T-helper 2 cell (primary cell): Measurements from ENCODE around the gene ENDOV.

Experiments
- DNase-seq, 5 experiments: peaks; one replicate each; pipeline versions ENCODE4 v3.0.0 to v3.0.0-alpha.2; 2012 to 2022

Gene ENDOV

DNA sequence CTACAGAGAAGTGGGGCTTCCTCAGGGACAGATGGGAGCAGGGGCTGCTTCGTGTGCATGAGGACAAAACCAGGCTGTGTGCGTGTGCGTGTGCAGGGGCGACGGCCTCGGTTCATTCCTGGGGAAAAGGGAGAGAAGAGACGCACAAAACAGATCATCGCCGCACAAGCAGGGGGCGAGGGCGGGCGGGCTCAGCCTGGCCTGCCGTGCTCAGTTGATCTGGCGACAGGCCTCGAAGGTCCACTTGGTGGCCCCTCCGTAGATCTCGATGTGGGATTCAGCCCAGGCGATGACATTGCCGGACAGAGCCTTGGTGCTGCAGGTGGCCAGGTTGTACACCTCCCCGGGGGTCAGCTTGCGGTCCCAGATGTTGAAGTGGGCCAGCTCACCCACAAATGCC lies 55.6 kb downstream of the ENDOV start:
- no peak for DNase-seq

DNA sequence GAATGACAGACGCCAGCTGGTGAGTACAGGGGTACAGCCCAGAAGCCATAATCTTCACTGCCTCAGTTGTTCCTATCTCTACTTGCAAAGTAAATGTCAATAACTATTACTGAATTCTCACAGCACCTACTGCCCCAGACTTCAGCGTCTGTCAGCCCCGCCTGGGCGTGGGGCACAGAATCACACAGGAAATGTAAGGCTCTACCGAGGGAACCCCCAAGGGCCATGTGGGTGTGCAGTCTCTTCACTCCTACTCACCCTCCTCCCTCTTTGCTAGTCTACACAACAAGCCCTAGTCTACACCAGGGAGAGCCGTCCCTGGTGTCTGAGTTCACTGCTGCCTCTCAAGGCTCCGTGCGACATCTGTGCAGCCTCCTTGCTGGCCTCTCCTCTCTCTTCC lies 57.0 kb downstream of the ENDOV start:
- DNase-seq = peak in 1 of 5 experiments; percentile 37

DNA sequence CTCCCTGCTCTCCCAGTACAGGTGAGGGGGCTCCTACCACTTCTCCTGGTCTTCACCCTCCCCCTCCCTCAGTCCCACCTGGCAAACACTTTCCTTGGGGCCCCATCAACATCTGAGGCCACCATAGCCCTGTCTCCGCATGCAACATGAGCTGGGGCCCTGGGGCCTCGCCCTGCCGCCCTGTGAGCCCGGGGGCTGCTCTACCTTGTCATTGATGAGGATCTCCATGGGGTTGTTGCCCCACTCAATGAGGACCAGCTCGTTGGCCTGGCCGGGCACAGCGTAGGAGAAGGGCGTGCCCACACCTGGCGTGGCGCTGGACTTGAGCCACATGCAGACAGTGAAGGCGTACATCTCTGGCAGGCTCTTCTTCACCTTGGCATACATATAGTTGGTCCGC lies 58.0 kb downstream of the ENDOV start:
- no peak for DNase-seq

DNA sequence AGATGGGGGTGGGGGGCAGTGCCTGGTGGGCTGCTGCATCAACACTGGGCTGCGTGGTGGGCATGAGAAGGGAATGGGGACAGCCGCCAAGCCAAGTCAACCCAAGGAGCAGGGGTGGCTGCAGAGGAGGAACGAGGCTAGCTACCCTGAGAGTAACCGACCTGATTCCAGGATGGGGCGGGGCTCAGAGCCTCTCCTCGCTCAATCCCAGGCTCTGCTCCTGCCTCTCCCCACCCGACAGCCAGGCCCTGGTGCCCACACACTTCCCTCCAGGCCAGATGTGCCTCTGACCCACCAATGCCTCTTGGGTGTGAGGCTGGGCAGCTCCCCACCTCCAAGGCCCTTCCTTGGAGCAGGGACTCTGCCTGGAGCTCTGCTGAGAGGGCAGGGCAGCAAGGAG lies 58.7 kb downstream of the ENDOV start:
- no peak for DNase-seq

DNA sequence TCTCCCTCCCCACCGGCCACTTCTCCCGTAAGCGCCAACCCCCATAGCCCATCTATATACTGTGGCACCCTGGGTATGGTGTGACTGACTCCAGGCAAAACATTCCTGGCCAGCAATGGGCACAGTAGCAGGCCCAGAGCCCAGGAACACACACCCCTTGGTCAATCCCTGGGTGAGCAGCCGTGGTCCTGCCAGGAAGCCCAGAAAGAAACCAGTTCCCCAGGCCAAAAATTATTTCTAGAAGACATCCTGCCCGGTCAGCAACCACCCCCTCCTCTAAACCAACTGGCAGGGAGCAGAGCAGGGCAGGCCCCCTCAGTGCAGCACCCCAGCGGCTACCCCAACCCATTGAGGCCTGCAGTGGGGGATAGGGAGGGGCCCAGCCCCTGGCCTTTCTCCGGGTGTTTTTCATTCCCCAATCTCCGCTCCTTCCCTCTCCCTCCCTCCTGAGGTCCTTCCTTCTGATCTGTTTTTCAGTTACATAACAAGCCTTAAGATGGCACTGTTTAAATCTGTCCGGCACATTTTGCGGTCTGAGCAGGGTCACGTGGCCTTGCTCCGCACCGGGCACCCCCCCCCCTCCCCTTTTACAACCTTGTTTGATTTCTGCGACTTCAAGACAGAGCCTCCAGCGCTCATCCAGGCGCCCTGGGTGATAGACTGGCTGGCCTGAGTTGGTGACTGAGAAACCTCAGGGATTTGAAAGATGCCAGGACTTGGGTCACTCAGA lies 59.4 kb downstream of the ENDOV start:
- DNase-seq = no peak

DNA sequence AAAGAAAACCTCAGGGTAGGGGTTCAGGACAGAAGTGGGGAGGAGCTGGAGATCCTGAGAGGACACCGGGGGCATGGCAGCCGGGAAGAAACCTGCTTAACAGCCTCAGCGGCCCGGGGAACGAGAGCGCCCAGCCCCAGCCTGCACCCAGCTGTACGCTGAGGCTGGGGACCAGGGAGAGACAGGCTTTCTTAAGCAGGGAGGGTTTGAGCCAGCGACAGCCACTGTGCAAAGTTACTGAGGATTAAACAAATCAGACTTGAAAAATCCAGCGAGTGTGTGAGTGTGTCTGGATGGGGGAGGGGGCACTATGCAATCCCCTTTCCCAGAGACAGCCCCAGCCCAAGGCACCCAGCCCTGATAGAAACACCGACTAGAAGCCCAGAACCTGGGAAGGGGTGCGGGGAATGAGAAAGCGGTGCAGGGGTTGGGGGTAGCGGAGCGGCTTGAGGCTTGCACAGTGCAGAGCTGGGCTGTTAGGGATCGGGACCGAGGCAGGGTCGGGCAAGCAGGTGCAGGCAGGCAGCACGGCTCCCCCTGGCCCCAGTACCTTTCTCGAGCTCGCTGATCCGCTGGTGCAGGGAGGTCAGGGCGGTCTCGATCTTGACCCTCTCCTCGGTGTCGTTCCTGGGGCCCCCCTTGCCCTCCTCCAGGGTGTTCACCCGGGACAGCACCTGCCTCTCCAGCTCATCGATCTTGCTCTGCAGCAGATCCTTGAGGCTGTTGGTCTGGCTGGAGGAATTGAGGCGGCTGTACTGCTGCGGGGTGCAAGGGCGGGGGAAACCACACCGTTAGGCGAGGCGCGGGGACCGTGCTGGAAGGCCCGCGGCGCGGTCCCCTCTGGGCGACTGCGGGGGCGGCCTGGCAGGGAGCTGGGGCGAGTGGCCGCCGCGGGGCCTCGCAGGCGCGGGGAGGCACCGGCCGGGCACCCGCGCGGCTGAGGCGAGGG lies 60.3 kb downstream of the ENDOV start:
- no peak for DNase-seq

DNA sequence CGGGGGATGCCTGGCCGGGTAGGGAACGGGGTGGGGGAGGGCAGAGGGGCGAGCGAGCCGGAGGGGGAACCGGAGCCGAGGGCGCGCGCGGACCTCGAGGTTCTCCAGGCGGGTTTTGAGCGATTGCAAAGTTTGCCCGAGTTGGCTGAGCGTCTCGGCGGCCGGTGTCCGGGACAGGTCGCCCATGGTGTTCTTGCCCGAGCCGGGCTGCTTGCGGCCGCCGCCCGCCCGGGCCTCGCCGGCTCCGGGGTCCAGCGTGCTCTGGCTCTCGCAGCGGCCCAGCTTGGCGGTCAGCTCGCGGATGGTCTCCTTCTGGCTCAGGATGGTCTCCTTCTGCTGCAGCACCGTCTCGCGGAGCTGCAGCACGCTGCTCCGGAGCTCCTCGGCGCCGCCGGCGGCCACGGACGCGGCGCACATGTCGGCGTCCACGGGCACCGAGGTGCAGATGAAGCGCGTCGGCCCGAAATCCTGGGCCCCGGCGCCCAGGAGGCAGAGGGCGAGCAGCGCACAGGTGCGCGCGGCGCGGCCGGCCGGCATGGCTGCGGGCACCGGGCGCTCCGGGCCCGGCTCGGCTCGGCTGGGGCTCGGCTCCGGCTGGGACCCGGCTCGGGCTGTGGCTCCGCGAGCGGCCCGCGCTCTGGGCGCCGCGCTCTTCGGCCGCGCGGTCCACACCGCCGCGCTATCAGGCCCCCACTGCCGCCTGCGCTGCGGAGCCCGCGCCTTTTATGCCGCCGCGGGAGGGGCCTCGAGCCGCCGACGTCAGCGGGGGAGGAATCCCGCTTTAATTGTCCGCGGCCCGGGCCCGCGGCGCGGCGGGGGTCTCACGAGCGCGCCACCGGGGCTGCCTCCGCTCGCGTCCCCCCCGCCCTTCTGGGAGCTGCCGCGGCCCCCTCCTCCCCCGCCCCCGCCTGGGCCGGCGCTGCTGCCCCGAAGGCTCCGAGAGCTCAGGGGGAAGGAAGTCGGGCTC lies 61.2 kb downstream of the ENDOV start, which contains the start of gene NPTX1:
Gene NPTX1, minus strand, starts transcription at position 698 of the 967 bp plus-strand sequence. Its CDS starts 161 bp downstream, at position 537.
- peak in 1 of 5 experiments; percentile 32 for DNase-seq

DNA sequence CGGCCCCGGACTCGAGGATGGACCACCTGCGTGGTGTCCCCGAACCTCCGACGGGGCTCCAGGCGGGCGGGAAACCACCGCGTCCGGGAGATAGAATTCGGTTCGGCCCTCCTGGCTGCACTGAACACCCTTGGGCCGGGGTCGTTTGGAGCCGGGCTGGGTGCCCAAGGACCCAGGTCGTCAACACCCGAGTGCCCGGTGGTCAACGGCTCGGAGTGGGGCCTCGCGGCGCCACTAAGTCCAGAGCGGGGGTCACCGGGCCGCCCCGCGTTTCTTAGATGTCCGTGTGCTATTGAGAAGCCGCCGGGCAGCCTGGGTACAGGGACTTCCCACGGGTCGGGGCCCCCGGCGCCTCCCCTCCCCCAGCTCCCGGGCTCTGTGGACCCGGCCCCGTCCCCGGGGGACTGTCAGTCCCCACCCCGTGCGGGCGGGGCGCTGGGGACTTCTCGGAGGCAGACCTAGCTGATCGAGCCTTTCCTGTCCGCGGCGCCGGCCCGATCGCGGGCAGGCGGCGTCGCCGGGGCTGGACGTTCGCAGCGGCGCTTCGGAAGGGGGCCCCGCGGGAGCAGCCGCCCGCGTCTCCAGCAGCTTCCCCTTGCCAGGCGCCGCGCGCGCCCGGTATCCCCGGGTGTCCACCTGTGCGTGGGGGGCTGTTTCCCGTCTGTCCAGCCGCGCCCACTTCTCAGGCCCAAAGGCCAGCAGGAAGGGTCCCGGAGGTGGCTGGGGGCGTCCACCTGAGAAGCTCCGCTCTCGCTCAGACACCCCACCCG lies 62.1 kb downstream of the ENDOV start:
- no peak for DNase-seq

DNA sequence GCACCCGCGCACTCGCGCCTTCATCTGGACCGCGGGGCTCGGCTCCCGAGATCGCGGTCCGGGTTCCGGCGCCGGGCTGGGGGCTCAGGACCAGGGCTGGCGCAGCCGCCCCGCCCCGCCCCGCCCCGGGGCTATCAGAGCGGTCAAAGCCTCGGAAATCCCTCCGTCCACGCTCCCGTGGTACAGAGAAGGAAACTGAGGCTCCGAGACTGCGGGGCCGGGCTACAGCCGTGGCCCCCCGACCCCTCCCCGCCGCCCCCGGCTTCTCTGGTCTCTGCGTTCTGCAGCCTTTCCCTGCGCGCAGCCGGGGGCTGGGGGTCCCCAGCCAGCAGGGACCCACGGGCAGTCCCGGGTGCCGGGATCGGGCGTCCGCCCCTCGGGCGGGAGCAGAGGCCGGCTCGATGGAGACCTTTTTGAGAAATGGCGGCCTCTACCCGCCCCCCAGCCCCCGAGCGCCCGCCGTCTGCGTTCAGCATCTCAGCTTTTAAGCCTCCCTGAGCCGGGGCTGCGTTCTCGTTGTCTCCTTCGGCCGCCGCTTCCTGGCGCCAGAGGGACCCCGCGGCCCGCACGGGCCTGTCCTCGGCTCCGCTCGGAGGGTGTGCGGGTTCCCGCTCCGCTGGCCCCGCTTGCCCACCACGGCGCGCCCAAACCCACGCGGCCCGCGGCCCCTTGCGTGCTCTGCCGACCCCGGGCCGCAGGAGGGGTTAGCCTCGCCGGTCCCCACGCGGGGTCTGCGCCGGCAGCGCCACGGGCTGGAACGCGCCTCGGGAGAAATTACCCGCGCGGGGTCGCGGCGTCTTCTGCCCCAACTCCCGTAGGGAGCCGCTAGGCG lies 62.9 kb downstream of the ENDOV start:
- peak in 2 of 5 experiments; percentile 15 to 33 for DNase-seq

DNA sequence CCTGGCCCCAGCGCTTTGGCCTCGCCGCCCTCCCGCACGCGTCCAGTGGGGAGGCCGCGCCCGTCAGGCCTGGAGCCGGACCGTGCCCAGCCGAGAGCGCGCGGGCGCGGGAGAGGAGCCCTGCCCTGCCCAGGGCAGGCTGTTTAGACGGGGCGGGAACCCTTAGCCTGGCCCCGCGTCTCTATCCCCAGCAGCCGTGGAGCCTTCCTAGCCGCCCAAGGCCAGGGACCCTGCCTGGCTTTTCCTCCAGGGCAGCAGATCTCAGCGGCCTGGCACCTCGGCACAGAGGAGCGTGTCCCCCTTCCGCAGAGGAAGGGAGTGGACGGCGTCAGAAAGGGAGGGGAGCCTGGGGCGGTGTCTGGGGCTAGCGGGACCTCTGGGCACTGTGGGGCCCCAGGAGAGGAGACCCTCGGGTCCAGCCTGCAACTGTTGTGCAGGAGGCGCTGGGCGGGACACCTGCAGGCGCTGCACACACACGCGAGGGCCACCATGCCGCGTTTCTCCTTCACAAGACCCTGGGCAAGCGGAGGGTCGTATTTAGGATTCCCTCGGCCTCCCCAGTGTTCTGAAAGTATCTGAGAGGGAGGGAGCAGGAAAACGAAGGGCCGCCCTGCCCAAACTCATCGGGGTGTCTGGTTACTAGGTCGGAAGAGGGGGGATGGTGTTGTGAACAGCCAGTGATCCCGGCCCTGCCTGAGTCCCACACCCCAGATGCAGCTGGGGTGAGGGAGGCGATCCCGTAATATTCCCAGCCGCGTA lies 63.7 kb downstream of the ENDOV start:
- no peak for DNase-seq

DNA sequence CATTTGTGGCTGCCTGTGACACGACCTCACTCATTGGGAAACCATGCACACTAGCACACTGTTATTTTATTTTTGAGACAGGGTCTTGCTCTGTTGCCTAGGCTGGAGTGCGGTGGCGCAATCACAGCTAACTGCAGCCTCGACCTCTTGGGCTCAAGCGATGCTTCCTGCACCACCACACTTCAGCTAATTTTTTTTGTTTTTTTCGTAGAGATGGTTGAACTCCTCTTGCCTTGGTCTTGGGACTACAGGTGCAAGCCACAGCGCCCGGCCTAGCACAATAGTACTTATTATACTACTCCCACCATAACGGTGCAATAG lies 64.2 kb downstream of the ENDOV start:
- DNase-seq = no peak

DNA sequence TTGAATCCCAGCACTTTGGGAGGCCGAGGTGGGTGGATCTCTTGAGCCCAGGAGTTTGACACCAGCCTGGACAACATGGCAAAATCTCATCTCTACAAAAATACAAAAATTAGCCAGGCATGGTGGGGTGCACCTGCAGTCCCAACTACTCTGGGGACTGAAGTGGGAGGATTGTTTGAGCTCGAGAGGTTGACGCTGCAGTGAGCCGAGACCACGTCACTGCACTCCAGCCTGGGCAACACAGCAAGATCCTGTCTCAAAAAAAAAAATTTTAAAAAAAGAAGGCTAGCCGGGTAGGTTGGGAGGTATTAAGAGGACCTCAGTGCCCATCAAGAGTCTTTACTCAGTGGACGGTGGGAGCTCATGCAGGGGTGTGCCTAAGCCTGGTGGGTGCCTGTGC lies 65.3 kb downstream of the ENDOV start:
- no peak for DNase-seq

DNA sequence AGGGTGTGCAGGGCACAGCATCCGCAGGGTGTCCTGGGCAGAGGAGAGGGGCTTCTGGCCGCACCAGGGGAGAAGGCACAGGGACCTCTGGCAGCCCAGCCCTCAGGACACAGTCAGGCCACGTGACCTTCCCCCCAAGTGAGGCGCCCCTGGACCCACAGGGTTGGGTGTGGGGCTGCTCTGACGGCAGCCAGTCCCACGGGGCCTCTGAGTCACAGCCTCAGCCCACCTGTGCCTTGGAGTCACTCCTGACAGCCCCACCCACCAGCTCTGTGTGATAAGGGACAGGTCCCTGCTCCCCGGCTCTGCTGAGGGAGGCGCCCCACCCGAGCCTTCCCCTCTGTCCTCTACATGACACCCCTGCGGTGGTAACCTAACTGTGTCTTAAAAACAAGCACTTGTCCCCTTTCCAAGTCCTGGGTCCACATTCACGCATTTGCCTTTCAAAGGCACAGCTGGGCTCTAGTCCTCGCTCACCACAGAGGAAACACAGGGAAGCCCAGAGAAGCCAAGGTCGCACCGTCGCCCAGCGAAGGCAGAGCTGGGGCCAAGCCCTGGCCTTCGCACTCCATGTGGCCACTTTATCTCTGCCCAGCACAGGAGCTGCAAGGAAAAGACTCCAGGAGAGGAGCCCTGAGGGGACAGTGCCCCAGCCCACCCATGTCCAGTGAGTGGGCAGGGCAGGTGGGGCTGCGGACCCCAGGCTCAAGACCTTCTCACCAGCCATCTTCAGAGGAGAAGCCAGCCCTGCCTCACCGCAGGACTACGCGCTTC lies 66.5 kb downstream of the ENDOV start:
- DNase-seq = no peak

DNA sequence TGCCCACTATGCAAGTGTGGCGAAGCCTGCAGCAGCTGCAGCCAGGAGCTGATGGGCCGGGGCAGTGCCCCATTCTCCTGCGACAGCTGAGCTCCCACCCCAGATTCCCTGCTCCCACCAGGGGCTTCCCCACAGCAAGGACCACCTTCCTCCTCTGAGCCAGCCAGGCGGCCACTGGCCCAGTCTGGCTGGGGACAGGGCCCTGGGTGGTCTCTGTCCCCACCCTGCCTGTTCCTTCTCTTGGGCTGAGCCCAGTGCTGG lies 67.0 kb downstream of the ENDOV start:
- DNase-seq = no peak

DNA sequence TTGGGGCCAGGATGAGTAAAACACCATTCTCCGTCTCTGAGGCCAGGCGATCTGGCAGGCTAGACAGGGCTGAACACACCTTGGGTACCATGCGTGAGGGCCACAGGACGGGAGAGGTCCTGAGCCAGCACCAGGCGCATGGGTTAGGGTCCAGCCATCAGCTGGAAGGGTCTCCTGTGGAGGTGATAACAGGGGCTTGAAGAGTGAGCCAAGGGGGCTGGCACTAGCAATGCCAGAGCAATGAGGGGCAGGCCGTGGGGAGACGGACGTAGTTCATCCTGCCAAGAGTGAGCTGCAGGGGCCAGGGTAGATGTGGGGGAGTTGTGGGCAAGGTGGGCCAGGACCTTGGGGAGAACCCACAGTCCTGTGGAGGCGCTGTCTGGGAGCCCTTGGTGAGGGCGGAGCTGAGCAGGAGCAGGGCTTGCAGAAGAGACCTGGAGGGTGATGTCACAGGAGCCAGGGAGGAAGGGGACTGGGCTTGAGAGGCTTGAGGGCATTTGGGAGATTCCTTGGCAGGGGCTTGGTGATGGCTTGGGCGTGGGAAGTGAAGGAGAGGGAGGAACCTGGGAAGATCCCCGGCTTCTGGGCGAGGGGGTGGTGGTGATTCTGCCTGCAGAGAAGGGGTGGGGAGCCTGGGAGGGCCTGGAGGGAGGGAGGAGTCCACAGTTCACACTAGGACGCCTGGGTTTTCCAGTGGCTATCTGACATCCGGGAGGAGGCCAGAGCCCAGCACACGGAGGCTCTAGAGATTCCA lies 67.8 kb downstream of the ENDOV start:
- no peak for DNase-seq

DNA sequence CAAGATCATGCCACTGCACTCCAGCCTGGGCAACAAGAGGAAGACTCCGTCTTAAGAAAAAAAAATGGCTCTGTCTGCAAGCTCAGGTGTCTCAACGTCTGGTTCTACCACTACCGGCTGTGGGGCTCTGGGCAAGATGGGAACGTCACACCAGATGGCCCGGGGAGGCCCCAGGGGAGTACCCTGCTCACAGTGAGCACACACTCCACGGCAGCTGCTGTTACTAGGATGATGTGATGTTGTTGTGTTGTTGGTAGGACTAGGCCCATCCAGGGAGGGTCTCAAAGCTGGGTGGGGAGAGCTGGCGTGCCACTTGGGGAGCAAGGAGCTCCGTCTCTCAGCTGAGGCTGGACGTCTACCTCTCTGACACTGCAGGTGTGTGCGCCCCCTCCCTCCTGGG lies 70.9 kb downstream of the ENDOV start:
- DNase-seq = no peak

DNA sequence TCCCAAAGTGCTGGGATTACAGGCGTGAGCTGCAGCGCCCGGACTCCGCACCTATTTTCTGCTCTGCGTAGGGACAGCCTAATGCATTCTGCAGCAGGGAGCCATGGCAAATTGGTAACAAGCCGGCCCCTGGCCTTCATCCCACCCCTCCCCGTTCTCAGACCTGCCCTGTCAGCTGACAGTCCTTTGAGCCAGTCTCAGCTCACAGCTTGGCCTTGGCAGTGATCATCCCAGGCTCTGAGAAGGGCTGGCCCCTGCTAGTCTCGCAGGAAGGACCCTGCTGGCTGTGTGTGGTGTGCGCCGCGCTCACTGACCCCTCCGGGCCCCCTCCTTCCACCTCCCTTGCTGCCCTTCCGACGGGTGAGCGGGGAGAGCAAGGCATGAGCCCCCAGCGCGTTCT lies 71.7 kb downstream of the ENDOV start:
- DNase-seq = no peak

DNA sequence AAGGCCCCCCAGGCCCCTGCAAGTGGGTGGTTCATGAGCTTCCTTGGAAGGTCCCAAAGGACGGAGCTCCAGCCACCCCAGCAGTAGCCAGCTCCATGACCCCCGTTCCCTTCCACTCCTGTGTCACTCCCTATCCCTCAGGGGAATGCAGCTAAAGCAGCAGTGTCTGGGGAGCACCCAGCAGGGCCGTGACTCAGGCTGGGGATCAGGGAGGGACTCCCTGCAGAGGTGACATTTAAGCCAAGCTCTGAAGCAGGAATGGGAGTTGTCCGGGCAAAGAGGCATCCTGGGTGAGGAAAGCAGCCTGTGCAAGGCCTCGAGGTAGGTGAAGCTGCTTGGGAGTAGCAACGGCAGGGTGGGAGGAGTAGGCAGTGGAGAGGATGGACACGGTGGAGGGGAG lies 72.5 kb downstream of the ENDOV start:
- DNase-seq = no peak
